Thoracic aorta (tissue), 2 donors: ENCODE measurements around the gene MS4A15. TPM values are rescaled to one million over a fixed set of nuclear protein-coding genes. Genes with fewer than 3 reads are reported as not detected.
"Not testable (repeated sequence)": the region's sequence is repeated elsewhere in the genome, so short reads cannot be mapped to it uniquely, and the experiment has no call there.

ENCODE experiments used
- ATAC-seq: fragments of 150-250 bp; one replicate; pipeline ENCODE4 v1.8.0; 2017; ENCODE audit warnings: low read depth; ENCODE audit not compliant: insufficient number of reproducible peaks, low FRiP score
- DNase-seq: peaks from one replicate; pipeline ENCODE4 v3.0.0-alpha.2; 2020; ENCODE audit warnings: low spot score
- H3K27ac ChIP-seq, 2 donors: fragments of 200-600 bp; sonication (generic); 1 replicate in 1 of 2; 2 replicates in 1 of 2; pipeline ENCODE4 v1.5.1; 2016; ENCODE audit warnings: mild to moderate bottlenecking in 2 of 2, moderate library complexity in 2 of 2
- H3K27me3 ChIP-seq: fragments of 200-600 bp; sonication (generic); replicated peaks from 2 replicates; pipeline ENCODE4 v1.6.0; 2016; ENCODE audit warnings: mild to moderate bottlenecking; ENCODE audit not compliant: insufficient read depth
- H3K36me3 ChIP-seq: fragments of 200-600 bp; sonication (generic); one replicate; pipeline ENCODE4 v1.5.1; 2016
- H3K4me1 ChIP-seq, 2 donors: fragments of 200-600 bp; sonication (generic); 1 replicate in 1 of 2; 2 replicates in 1 of 2; pipeline versions ENCODE4 v1.5.1 to v1.6.0; 2016; ENCODE audit warnings: low read depth in 2 of 2, mild to moderate bottlenecking in 1 of 2; ENCODE audit not compliant: control insufficient read depth in 1 of 2
- H3K4me3 ChIP-seq: fragments of 200-600 bp; sonication (generic); 2 replicates; pipeline ENCODE4 v1.5.1; 2016; ENCODE audit warnings: mild to moderate bottlenecking
- H3K9me3 ChIP-seq: fragments of 200-600 bp; sonication (generic); 2 replicates; pipeline ENCODE4 v1.5.1; 2016
- total RNA-seq, 2 donors: library from RNA; depleted of rRNA; stranded (reverse); fragments of >200 nt; gene quantifications; one replicate each; pipeline versions ENCODE4 v1.1.0 to v1.2.3, GENCODE V29; 2016
- TF ChIP-seq, protein P1 (sequence below): fragments of 200-600 bp; sonication (generic); IDR thresholded peaks from one replicate; pipeline ENCODE4 v1.5.1; 2019; ENCODE audit warnings: antibody characterized with exemption

MS4A15 gene
- not detected for total RNA-seq

GRCh38 chr11:60756307-60757032, at the start of gene MS4A15:
Gene MS4A15 (plus strand): TSS chr11:60756867. CDS start chr11:60763734, 6,867 bp downstream.
- no peaks in the 10 kb centered on the region for H3K27me3 ChIP-seq
- DNase-seq = no peak
- no peak within 1 kb of the TSS for H3K27ac ChIP-seq
- no peaks in the 10 kb centered on the region for H3K4me1 ChIP-seq
- H3K9me3 ChIP-seq = no peaks in the 10 kb centered on the region
- H3K36me3 ChIP-seq = no peaks in the 10 kb centered on the region
- TF ChIP-seq, protein P1, sequence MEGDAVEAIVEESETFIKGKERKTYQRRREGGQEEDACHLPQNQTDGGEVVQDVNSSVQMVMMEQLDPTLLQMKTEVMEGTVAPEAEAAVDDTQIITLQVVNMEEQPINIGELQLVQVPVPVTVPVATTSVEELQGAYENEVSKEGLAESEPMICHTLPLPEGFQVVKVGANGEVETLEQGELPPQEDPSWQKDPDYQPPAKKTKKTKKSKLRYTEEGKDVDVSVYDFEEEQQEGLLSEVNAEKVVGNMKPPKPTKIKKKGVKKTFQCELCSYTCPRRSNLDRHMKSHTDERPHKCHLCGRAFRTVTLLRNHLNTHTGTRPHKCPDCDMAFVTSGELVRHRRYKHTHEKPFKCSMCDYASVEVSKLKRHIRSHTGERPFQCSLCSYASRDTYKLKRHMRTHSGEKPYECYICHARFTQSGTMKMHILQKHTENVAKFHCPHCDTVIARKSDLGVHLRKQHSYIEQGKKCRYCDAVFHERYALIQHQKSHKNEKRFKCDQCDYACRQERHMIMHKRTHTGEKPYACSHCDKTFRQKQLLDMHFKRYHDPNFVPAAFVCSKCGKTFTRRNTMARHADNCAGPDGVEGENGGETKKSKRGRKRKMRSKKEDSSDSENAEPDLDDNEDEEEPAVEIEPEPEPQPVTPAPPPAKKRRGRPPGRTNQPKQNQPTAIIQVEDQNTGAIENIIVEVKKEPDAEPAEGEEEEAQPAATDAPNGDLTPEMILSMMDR = no peak
- H3K4me3 ChIP-seq = no peak within 1 kb of the TSS
- no peak for ATAC-seq

DNA sequence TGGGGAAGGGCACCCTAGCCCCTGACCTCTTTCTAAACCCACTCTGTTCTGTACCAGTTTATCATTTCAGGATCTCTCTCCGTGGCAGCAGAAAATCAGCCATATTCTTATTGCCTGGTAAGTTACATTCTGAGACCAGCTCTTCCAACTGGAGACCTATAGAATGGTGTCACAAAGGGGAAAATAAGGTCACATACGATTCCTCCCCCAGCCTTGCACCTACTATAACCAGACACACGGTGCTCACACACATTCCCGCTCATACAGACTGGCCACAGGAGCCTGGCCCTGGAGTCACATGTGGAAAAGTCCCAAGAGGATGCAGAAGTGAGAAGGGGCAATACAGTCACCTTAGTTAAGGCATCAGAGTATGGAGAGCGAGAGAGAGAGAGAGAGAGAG, 49.7 kb upstream of the MS4A15 start:
- TF ChIP-seq, protein P1 = no peak
- no peak overlapping the region for H3K4me3 ChIP-seq
- no peaks in the 10 kb centered on the region for H3K9me3 ChIP-seq
- H3K27me3 ChIP-seq = no peaks in the 10 kb centered on the region
- ATAC-seq (no peak), DNase-seq (no peak)
- no peak overlapping the region for H3K27ac ChIP-seq
- H3K36me3 ChIP-seq = no peaks in the 10 kb centered on the region
- no peaks in the 10 kb centered on the region for H3K4me1 ChIP-seq

DNA sequence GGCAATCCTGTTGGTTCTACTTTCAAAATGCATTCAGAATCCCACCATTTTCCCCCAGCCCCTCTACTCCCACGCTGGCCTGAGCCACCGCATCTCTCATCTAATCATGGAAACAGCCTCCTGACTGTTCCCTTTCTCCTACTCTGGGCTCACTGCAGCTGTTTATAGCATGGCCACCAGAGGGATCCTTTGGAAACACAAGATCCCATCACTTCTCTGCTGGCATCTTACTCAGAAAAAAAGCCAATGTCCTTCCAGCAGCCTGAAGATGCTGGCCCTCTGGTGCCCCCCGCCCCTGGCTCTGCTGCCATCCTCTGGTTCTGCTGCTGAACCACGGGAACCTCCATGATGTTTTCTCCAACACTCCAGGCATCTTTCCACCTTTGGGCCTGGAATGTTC, 46.2 kb upstream of the MS4A15 start:
- ATAC-seq = no peak

GRCh38 chr11:60711276-60711675, 45.4 kb upstream of the MS4A15 start:
- TF ChIP-seq, protein P1 = no peak
- Histone ChIP-seq H3K9me3 (no peaks in the 10 kb centered on the region), H3K4me1 (no peaks in the 10 kb centered on the region), H3K27me3 (no peaks in the 10 kb centered on the region), H3K36me3 (no peaks in the 10 kb centered on the region), H3K4me3 (no peak overlapping the region), H3K27ac (no peak overlapping the region)
- no peak for ATAC-seq
- DNase-seq = no peak

More for the DNA sequence above, 46.2 kb upstream of the MS4A15 start:
- no peak overlapping the region for H3K4me3 ChIP-seq
- no peak overlapping the region for H3K27ac ChIP-seq
- no peak for DNase-seq
- no peaks in the 10 kb centered on the region for H3K4me1 ChIP-seq
- H3K36me3 ChIP-seq = no peaks in the 10 kb centered on the region
- TF ChIP-seq, protein P1 = no peak
- no peaks in the 10 kb centered on the region for H3K9me3 ChIP-seq
- no peaks in the 10 kb centered on the region for H3K27me3 ChIP-seq

- not testable (repeated sequence) for DNase-seq, H3K4me3 ChIP-seq, ATAC-seq, H3K4me1 ChIP-seq, H3K27me3 ChIP-seq, H3K9me3 ChIP-seq, H3K27ac ChIP-seq, H3K36me3 ChIP-seq
Observed at GRCh38 chr11:60713423-60713822, 43.2 kb upstream of the MS4A15 start.

DNA sequence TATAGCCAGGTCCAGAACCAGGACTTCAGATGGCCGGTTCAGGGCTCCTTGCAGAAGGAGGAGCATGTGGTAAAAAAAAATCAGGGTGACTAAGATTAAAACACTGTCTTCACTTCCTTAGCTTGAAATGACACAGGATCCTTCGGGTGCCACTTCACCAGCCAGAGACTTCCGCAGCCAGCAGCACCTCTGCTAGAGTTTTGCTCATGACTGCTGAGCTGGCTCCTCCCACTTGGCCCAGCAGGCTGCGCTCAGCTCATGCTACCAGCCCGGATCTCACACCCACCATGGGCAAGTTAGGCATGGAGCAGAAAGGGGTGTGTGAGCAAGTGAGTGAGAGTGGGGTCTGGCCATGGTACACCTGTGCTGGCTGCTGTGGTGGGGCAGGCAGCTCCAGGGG, 38.7 kb upstream of the MS4A15 start:
- no peak overlapping the region for H3K27ac ChIP-seq

More for the DNA sequence above, 38.7 kb upstream of the MS4A15 start:
- ATAC-seq (no peak), DNase-seq (no peak)
- no peaks in the 10 kb centered on the region for H3K4me1 ChIP-seq
- no peak overlapping the region for H3K4me3 ChIP-seq
- TF ChIP-seq, protein P1 = no peak
- H3K36me3 ChIP-seq = no peaks in the 10 kb centered on the region
- H3K9me3 ChIP-seq = no peaks in the 10 kb centered on the region
- no peaks in the 10 kb centered on the region for H3K27me3 ChIP-seq
